GM21529 (cell line): ENCODE results near the gene FOXJ1.

Experiments
- ATAC-seq: cut with Tn5 transposase; IDR thresholded peaks from one replicate; pipeline ENCODE4 v1.9.1; 2021; ENCODE audit not compliant: unreplicated experiment

The FOXJ1 gene

DNA sequence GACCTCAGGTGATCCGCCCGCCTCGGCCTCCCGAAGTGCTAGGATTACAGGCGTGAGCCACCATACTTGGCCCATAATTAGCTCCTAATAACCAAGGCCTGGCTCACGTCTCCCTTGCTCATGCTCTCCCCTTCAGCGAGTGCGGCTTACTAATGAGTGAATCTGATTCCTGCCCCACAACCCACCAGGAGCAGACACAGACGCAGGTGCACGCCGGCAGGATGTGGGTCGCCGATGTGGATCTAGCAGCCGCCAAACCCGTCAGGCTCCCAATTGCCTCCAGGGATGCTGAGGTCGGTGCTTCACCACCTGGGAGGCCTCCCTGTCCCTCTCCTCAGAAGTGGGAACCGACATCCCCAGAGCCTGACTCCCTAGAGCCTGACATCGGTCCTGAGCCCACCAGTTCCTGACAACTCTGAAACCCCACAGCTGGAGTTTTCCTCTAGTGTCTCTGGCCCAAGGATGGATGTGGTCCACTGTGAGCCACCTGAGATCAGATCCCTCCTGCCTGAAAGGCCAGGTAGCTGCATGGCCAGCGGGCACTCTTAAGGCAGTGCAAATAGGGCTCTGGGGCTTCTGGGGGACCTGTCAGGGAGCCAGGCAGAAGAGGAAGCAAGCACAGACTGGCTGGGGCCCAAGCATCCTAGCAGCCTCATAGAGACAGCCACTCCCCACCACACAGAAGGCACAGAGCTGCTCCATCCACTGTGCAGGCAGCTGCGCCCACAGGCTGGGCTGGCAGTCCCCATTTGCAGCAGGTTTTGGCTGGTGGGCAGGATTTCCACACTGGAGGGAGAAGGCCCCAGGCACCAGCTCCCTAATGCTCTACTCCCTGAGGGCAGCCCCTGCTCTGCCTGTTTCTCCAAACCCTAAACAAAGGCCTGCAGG lies 48.3 kb downstream of the FOXJ1 start:
- no peak for ATAC-seq

GRCh38 chr17:76091526-76092286 lies 49.3 kb downstream of the FOXJ1 start:
- no peak for ATAC-seq

DNA sequence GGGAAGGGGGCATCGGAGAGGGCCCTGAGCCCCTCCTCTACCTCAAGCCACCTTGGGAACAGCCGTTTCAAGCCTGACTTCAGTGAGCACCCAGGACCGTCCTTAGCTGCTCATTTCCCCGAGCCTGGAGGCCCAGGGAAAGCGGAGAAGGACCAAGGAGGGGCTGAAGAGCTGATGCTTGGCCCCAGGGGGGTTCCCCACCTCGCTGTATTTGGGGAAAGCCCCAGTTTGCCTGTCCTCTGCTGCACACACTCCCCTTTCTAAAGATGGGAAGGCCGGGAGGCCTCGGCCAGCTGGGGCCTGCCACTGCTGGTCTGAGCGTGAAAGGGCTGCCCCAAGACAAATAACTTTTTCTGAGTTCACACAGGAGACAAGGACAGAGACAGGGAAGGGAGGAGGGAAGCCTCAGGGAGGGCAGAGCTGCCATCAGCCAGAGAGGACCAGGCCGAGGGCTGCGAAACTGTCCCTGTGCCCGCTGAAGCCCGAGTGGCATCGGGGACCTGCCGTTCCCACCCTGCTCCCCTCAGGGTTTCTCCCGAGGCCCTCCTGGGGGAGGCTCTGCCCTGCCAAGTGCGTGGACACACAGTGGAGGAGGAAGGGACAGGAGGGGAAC lies 50.4 kb downstream of the FOXJ1 start:
- no peak for ATAC-seq

DNA sequence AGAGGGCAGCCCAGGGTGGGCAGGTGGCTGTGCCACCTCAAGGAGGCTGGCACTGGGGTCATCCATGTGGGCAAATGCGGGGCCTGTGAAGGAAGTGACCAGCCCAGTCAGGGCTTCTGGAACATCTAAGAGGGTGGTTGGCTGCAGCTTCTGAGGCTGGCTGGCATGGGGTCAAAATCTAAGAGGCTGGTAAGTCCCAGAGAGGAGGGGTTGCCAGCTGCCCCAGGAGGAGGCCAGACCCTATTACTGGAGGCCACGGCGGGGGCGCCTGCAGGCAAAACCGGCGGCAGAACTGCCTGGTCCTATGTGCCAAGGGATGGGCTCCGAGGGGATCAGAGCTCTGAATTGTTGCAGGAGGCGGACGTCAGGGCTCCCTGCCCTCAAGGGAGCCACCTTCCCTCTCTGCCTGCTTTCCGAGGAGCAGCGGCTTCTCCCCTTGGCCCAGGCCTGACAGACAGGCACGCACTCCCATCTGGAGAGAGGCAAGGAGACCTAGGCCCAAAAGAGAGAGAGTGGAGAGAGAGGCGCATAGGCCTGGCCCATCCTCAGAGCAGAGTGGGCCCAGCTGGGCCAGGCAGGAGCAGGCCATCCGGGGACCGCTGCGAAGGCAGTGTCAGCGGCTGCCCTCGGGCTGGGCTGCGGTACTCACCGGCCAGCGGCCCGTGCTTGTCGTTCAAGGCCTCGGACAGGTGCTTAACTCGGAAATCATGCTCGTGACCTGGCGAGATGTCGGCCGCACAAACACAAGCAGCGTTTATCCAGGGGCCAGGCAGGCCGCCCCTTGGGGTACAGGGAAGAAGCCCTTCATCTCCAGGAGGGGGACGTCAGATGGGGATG lies 51.1 kb downstream of the FOXJ1 start:
- ATAC-seq, result no peak

DNA sequence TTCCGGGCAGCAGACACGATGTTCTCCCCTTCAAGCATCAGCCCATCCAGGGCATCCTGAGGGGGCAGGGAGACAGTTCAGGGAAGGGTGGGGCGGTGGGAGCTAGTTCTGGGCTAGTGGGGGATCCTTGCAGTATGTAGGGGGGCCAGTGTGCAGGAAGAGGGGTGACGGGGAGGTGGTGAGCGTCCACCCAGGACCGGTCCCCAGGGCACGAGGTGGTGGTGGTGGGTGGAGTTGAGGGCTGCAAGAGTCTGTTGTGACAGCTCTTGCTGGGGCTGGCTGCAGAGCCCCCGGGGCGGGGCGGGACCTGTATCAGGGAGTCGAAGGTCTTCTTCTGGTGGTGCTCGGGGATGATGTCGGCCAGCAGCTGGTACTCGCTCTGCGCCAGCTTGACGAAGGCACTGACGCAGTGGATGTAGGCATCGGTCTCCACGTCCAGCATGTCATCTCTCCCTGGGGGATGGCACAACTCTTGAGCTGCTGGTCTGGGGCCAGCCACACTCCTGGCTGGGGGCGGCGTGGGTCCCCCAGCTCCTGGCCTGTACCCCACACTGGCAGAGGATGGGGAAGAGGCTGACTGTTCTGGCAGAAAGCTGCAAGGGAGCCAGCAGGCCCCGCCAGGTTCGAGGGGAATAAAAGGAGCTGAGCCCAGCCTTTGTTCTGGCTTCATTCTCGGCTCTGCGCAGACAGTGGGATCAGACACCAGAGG lies 52.0 kb downstream of the FOXJ1 start:
- ATAC-seq, result no peak

DNA sequence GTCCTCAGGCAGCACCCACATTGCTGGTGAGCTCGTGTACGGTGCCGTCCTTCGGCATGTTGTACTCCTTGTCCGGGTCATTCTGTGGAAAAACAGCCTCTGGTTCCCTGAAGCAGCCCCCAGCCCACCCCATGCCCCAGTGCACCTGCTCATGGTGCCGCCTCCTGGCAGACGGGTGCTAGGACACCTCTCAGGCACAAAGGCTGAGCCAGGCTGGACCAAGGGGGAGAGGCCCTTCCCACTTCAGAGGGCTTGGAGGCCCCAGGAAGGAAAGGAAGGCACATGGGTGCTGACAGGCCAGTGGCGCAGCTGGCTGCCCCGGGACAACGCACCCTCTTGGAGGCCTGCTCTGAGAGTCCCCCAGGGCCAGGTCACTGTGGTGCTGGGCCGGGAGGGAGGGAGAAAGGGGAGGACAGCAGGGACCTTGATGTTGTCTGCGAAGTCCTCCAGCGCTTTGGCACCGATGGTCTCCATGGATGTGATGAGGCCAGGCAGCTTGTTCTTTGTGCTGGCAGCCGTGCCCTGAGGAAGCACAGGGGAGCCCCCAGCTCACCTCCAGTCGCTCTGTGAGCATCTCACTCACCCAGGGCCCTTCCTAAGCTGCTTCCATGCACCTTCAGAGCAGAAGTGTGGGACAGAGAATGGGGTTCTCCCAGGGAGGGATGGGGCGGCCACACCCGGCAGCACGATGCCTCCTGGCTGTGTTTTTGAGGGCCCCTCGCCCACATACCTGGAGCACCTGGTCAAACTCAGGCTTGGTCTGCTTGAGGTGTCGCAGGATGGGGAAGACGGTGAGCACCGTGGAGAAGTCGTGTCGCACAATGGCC lies 52.8 kb downstream of the FOXJ1 start:
- no peak for ATAC-seq

DNA sequence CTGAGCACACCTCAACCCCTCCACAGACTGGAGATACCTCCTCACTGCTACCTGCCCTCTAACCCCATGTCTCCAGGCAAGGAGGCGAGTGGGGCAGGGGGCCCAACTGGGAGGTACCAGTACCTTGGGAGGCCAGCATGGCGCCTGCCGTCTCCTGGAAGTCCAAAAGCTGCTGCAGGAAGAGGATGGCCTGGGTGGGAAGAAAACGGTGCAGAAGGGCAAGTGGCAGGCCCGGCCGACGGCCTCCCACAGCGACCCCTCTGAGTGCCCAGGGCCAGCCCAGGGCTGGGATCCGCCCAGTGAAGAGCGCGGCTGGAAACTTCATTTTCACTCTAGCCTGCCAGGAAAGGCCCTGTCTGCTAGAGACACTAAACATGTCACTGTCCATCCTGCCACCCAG lies 53.5 kb downstream of the FOXJ1 start:
- no peak for ATAC-seq

DNA sequence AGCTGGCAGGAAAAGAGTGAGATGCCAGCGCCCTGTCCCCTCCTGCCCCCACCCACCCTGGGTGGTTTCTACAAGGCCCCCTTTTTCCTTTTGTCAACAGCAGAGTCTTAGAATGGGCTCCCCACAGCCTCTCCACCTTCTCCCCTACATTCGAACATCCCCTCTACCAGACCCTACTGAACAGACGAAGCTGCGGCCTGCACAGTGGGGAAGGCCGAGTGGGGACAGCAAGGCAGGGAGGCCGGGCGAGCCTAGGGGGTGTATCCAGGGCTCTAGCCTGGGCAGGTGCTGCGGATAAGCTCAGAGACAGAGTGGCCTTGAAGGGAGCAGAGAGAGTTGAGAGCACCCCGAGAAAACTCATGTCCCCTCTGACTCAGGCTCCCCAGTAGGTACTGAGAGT lies 54.7 kb downstream of the FOXJ1 start:
- ATAC-seq, result no peak
